ENCODE results near the gene RGS3.

The RGS3 gene

DNA sequence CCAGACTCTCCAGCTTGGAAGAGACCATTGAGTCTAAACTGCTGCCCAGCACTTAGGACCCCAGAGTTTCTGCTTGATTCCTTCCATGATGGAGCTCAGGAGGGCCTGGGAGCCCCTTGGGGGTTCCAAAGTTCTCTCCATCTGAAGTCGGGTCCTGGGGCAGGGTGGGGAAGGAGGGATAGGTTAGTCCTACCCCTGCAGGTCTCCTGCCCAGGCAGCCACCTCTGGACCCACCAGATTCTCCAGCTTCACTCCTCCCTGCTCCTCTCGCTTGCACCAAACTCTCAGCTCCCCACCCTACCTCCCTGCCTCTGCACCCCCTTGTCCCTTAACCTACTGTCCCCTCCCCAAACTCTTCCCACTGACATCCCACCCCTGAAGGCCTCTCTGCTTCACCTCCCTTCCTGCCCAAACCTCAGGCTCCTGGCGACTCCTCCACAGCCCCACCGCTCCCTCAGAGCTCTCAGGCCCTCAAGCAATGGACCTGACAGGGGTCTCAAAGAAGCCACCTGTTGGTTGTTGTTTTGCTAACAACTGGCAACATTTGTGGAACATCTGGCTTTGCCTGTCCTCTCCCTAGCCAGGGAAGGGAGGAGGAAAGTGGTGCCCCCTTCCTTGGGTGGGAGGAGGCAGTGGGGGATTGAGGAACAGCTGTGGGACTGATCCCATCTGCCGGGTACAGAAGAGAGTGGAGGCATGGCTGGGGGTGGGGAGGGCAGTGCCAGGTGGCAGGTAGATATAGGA is 137.5 kb downstream of the RGS3 start:
- no peak for DNase-seq (ENCODE audit: low spot score)

DNA sequence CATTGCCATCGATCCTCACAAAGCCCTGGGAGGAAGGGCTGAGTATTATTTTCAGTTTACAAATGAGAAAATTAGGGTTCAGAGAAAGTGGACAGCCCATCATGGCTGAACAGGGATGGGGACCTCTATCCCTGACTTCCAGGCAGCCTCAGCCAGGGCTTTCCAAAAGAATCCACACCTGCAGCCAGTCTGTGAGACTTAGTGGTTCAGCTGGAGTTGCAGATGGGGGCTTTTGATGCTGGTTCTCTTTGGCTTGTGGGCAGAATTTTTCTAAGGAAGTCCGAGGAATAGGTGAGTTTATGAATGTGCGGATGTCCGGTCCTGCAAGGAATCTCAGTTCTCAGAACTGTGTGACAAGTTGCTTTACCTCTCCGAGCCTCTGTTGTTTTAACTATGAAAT is 138.1 kb downstream of the RGS3 start:
- DNase-seq (ENCODE audit: low spot score): no peak

DNA sequence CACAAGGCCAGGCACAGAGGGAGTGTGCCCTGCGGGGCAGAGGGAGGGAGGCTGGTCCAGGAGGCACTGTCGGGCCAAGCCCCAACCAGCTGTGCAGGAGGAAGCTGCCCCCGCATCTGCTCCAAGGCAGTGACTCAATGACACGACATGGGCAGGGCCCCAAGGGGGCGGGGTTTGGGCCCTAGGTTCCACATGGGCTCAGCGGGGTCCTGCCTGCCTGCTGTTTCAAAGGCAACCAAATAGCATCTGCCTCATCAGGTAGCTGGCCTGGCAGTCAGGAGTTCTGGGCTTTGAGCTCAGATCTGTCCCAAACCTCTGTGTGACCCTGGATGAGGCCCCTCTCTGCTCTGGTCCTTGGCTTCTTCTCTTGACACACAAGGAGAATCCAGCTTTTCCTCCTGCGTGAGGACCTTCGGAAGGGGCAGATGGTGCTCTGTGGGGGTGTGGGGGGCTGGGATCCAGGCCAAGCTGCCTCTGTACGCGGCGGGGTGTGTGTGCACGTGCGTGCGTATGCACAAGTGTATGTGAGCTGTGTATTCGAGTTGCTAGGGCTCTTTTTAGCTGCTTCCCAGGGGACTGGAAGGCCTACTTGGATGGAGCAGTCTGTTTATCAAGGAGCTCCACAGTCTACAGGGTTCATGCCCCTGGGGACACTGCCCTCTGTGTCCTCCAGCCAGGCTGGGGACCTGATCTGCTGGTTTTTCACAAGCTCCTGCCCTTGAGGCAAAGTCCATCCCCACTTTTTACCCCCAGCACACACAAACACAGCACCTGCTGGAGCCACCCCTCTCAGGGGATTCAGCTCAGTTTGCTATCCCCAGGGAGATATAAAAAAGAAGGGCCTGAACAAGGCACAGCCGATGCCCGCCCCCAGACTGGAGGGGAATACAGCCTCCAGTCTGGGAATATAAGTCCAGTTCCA is 138.9 kb downstream of the RGS3 start:
- peak; percentile 31 for DNase-seq (ENCODE audit: low spot score)

DNA sequence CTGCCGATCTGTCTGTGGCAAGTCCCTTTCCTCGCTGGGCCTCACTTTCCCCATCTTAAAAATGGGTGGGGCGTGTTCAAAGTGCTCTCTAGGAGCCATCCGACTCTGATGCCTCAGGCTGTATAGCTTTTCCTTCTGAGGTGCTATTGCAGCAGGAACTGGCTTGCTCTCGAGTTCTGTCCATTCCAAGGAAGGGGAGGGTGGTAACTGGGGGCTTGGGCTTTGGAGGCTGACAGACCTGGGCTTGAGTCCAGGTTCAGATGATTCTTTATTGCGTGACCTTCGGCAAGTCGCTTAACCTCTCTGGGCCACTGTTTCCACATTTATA is 139.5 kb downstream of the RGS3 start:
- no peak for DNase-seq (ENCODE audit: low spot score)

DNA sequence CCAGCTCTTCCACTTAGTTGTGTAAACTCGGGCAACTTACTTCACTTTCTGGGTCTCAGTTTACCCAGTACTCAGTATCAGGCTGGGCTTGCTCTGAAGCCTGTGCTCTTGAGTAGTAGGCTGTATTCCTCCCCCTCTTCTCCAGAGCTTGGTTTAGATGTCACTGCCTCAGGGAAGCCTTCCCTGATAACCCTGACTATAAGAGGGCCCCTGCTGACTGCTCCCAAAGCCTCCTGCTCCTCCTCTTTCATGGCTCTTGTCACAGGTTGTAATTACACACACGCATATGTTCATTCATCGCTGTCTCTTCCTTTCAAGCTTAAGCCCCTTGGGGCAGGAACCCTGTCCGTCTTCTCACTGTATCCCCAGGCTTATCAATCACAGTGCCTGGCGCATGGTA is 140.2 kb downstream of the RGS3 start:
- no peak for DNase-seq (ENCODE audit: low spot score)

DNA sequence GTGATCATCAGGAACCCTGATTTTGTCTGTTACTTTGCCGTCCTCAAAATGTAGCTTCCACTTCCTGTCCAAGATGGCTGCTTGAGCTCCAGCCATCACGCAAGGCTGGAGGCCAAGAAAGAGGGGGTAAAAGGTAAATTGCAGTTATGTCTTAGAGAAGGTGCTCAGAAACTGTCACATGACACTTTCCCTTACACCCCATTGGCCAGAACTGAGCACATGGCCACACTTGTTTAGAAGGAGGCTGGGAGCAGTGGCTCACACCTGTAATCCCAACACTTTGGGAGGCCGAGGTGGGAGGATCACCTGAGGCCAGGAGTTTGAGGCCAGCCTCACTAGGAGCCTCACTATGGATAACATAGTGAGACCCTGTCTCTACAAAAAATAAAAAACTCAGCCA is 140.9 kb downstream of the RGS3 start:
- DNase-seq (ENCODE audit: low spot score): no peak

DNA sequence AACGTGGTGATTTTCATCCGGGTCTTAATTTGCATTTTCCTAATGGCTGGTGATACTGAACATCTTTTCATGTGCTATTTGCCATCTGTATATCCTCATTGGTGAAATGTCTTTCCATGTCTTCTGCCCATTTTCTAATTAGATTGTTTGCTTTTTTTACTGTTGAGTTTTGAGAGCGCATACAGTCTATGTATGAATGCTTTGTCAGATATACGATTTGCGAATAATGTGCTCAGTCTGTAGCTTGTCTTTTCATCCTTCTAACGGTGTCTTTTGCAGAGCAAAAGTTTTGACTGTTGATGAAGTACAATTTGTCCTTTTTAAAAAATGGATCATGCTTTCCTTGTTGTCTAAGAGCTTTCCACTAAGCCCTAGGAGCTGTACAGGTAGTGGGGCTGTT is 143.0 kb downstream of the RGS3 start:
- DNase-seq (ENCODE audit: low spot score): no peak

DNA sequence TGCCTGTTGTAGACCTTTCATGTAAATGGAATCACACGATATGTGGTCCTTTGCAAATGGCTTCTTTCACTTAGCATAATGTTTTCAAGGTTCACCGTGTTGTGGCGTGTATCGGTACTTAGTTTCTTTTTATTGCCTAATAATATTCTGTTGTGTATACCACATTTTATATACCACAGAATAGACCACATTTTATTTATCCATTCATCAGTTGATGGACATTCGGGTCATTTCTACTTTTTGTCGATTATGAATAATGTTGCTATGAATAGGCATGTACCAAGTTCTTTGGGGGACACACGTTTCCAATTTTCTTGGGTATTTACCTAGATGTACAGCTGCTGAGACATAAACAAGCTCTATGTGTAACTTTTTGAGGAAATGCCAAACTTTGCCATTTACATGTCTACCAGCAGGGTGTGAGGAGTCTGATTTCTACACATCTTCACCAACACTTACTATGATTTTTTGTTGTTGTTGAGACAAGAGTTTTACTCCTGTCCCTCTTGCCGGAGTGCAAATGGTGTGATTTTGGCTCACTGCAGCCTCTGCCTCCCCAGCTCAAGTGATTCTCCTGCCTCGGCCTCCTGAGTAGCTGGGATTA is 144.7 kb downstream of the RGS3 start:
- DNase-seq (ENCODE audit: low spot score): no peak

DNA sequence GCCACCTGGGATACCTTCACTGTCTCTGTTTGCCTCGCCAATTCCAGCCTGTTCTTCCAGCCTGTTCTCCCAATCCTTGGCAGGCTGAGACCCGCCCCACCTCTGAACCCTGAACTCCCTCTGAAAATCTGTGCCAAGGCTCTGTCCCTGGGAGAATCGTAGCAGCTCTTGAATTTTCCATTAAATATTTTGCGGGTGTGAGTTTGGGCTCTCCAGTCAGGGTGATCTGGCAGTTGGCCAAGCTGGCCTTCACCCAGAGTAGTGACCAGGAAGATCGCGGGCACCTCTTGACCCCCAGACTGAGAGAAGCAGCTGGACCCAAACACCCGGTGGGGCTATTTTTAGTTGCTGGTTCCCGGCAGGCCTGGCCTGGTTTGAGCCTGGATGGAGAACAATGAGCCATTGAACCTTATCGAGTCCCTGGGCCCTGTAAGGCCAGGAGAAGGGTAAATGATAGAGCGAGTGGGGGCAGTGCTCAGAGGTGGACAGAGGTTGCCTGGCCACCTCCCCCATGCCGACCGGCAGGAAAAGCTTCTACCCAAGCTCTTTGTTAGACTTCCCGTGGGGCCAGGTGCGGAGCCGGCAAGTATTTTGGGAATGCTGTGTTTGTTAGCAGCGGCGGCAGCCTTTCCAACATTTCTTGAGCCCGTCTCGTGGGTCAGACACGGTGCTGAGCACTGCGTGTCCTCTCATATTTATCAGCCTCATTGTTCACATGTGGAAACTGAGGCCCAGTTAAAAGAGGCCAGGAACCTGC is 146.2 kb downstream of the RGS3 start:
- no peak for DNase-seq (ENCODE audit: low spot score)

DNA sequence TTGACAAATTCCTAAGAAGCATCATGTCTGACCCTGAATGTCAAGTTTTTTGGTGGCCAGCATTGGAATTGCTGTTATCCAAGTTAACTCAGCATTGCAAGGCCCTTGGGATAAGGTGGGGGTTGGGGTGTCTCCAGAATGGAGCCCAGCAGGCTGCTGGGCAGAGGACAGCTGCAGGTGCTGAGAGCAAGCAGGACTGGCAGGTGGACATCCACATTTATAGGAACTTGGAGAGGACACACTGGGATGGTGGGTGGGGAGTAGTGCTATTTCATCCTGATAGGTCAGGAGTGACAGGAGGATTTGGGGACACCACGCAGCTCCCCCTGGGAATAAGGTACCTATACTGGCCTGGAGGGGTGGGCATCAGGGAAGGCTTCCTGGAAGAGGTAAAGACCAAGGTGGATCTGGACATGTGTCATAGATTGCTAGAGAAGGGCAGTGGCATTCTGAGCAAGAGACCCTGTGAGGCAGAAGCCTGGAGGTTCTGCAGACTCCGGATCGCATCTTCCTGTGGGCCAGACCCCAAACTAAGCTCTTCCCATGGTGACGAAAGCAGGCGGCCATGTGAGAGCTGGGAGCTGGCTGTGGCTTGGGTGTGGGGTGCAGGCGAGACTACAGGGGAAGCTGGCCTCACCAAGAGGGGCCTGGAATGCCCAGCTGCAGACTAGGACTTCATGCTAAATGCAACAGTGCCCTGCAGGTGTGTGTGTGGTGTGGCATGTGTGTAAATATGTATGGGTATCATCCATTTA is 148.1 kb downstream of the RGS3 start:
- DNase-seq (ENCODE audit: low spot score): no peak

DNA sequence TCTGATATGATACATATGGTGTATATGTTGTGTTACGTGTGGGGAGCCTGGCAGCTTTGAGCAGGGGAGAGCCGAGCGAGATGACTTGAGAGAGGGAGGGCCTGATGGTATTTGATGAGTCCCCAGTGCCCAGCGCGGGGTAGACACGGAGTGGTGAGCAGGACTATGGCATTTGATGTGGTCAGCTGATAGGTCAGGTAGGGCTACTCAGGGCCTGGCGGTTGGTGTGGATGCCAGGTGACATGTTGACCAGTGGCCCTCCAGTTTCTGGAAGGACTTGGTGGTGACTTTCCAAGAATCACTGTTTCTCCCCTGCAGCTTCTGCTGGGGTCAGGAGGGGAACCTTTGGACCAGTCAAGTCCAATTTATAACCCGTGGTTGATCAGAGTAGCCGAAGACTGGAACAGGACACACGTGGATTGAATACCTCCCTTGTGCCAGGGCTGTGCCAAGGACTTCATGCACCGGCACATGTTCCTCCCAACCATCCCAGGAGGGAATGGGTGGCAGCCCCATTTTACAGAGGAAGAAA is 148.8 kb downstream of the RGS3 start:
- no peak for DNase-seq (ENCODE audit: low spot score)

DNA sequence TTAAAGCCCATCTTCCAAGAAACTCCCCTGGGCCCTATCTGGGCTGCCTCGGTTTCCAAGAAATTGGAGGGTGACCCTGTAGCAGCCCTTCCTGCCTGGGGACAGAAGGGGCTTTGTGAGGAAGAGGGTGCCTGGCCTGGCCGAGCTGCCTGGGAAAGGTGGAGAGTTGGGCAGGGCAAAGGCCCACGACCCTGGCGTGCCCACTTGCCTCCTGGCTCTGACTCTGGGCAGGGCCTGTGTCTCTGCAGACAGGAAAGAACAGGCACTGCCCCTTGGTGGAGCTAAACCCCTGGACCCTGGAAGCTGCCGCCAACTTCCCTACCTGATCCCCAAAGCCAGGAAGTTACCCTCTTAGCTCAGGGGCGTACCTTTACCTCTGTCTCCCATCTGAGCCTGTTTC is 149.3 kb downstream of the RGS3 start:
- DNase-seq (ENCODE audit: low spot score): no peak

DNA sequence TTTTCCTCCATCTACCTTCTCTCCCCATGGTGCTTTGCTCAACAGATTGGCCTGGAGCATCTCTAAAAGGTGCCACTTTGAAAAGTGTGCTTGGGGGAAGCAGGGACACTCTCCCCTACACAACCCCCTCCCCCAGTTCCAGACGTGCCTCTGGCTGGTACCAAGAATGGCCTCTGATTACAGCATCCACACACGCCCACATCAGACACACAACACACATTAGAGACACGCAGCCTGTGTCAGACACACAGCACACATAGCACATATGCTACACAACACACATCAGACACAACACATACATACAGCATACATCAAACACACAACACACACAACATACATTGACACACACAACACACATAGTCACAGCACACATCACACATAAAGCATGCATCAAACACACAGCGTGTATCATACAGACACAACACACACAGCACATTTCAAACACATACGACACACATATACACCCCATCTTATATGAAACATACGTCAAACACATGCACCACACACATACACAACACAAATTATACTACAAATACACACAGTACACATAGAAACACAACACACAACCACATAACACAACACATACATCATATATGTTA is 150.4 kb downstream of the RGS3 start:
- DNase-seq (ENCODE audit: low spot score): no peak

DNA sequence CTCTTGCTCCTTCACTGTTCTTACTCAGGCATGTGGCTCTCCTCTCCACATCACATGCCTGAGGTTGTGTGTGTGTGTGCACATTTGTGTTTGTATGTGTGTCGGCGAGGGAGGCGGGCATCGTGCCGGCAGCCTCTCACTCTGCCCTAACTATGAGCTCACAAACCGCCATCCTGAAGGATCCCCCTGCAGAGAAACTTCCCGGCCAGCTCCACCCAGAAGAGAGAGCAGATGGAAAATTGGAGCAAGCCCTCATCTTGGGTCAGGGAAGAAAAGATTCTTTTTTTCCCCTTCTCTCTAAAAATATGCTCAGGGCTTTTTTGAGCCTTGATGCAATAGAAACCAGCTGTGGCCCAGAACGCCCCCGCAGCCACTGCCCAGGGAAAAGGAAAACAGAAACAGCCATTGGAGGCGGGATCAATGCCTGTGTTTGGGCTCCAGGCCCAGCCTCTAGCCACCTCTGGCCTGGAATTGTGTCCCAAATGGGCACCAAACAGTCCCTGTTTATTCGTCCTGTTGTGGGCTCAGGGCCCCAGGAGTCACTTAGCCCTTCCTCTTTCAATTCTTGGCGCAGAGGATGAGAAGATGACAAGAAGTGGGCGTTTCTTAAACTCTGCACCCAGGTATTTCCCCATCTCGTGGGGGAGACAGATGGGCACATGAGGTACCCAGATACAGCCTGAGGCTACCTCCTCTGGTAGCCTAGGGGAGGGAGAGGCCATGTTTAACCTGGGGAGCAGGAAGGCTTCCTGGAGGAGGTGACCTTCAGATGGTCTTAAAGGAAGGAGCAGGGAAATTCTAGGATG is 151.5 kb downstream of the RGS3 start:
- DNase-seq (ENCODE audit: low spot score): no peak

DNA sequence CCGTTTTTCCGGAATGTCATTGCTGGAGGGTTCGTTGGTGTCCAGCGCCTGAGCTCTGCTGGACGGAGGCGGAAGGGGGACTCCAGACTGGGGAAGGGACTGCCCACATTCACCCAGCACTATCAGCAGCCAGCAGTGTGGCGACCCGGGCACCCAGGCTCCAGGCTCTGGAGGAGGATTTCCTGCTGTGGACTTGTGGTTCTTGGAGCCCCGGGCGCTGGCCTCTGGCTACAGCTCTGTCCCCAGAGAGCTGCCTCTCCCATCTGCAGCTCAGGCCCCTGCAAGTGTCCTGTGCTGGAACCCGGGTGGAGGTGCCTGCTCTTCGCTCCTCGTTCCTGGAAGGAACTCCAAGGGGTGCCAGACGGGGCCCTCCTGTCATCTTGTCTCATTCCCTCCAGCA is 152.6 kb downstream of the RGS3 start:
- DNase-seq (ENCODE audit: low spot score): no peak

DNA sequence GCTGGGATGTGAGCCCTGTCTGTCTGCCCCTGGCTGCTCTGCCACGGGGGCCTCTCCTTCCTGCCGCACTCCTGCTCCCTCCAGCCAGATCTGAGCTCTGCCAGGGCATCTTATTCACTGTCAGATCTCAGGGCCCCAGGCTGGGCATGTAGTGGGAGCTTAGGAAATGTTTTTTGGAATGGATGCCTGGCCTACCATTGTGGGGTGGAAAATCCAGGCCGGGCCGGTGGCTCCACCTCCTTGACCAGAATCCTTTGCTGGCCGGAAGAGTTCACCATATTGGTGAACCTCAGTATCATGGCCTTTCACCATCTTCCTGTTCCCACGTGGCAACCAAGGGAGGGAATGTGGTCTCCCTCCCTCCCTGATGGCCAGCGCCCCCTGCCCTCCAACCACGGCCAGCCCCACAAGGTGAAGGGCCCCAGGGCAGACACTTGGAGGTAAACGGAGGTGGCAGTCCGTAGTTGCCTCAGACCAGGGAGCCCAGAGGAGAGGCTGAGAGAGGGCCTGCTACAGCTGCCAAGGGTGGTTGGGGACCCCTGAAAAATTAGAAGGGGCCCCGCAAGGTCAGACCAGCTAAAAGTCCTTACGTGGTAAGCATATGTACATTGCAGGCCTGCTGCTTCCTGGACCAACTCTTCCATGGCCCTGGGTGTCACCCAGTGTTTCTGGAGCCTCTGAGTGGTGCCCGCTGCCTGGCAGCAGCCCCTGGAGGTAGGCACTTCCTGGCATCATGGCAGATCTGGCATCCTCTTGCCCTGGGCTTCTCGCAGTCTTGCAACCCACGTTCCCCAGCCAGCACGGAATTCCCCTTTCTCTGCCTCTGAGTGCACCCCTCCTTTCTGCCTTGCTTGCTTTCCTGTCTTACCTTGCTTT is 153.3 kb downstream of the RGS3 start:
- no peak for DNase-seq (ENCODE audit: low spot score)

DNA sequence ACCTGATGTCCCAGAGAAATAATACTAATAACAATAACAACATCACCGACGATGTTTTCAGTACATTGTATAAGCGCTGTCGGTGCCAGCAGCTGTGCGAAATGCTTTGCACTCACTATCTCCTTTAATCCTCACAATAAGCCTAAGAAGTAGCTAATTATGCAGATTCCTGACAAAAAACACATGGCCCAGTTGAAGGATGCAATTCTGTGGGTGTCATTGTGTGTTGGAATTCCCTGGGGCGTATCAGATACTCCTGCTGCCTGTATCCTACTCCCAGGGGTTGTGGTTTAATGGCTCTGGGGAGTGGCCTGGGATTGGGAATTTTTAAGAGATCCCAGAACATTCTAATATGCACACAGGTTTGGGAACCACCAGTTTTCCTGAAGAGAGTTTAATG is 154.0 kb downstream of the RGS3 start:
- no peak for DNase-seq (ENCODE audit: low spot score)

DNA sequence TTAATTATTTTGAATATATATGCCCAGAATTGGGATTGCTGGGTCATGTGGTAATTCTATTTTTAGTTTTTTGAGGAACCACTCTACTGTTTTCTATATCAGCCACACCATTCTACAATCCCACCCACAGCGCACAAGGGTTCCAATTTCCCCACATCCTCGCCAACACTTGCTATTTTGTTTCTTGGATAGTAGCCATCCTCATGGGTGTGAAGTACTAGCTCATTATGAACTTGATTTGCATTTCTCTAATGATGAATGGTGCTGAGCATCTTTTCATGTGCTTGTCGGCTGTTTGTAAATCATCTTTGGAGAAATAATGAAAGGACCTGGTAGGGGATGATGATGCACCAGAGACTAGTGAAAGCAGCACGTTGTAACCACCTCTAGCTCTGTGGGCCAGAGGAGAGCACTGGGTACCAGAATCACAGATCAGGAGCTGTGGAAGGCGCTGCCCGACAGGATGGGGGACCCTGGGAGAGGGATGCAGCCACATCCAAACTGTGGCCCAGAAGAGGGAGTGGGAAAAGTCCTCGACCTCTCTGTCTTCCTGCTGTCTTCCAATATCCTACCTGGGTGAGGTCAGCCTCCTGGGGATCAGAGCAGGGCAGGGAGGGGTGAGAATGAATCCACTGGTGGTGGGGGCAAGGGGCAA is 155.4 kb downstream of the RGS3 start:
- DNase-seq (ENCODE audit: low spot score): no peak

Data from activated CD4-positive, alpha-beta T cell treated with anti-CD3 and anti-CD28 coated beads, Interleukin-2, Interleukin-4, amounts not matched to agents 100 ng/mL and 50 ng/mL, durations not matched to agents 16 hours and 8 hours (primary cell).